ENCODE measurements around the gene XRCC3. TPM values are rescaled to one million over a fixed set of nuclear protein-coding genes. Genes with fewer than 3 reads are reported as not detected.

The XRCC3 gene
- total RNA-seq, 1 donor from 2014 or later: 30.2 TPM

GRCh38 chr14:103735815-103736545 lies 20.7 kb upstream of the XRCC3 start:
- Mint-ChIP-seq H3K27ac (no peak overlapping the region), H3K27me3 (no peaks in the 10 kb centered on the region), H3K36me3 (ENCODE audit: insufficient read depth) (peaks cover 17% of the 10 kb centered on the region), H3K9me3 (ENCODE audit: low read depth) (no peaks in the 10 kb centered on the region), H3K4me1 (ENCODE audit: low read depth) (no peaks in the 10 kb centered on the region), H3K4me3 (ENCODE audit: low read depth) (no peak overlapping the region)
- DNase-seq (ENCODE audit: low spot score, unreplicated experiment): no peak
- no peak for TF ChIP-seq CTCF (IDR thresholded peaks at IDR 0.05; ENCODE audit: unreplicated experiment)

- Mint-ChIP-seq H3K9me3 (ENCODE audit: low read depth) (no peaks in the 10 kb centered on the region), H3K4me1 (ENCODE audit: low read depth) (no peaks in the 10 kb centered on the region), H3K36me3 (ENCODE audit: insufficient read depth) (peaks cover 17% of the 10 kb centered on the region), H3K27me3 (no peaks in the 10 kb centered on the region), H3K4me3 (ENCODE audit: low read depth) (no peak overlapping the region), H3K27ac (no peak overlapping the region)
- no peak for TF ChIP-seq CTCF (IDR thresholded peaks at IDR 0.05; ENCODE audit: unreplicated experiment)
- DNase-seq (ENCODE audit: low spot score, unreplicated experiment): no peak
Observed at GRCh38 chr14:103735439-103735814, 20.2 kb upstream of the XRCC3 start.

- no peak for TF ChIP-seq CTCF (IDR thresholded peaks at IDR 0.05; ENCODE audit: unreplicated experiment)
- Mint-ChIP-seq H3K27me3 (no peaks in the 10 kb centered on the region), H3K27ac (no peak overlapping the region), H3K4me1 (ENCODE audit: low read depth) (no peaks in the 10 kb centered on the region), H3K4me3 (ENCODE audit: low read depth) (no peak overlapping the region), H3K36me3 (ENCODE audit: insufficient read depth) (peaks cover 16% of the 10 kb centered on the region), H3K9me3 (ENCODE audit: low read depth) (no peaks in the 10 kb centered on the region)
- no peak for DNase-seq (ENCODE audit: low spot score, unreplicated experiment)
Observed at GRCh38 chr14:103735022-103735421, 19.8 kb upstream of the XRCC3 start.

GRCh38 chr14:103734081-103734888 lies 19.0 kb upstream of the XRCC3 start:
- H3K9me3 Mint-ChIP-seq (ENCODE audit: low read depth): no peaks in the 10 kb centered on the region
- H3K4me1 Mint-ChIP-seq (ENCODE audit: low read depth): peaks cover 4% of the 10 kb centered on the region
- no peak overlapping the region for H3K4me3 Mint-ChIP-seq (ENCODE audit: low read depth)
- H3K27me3 Mint-ChIP-seq: no peaks in the 10 kb centered on the region
- H3K27ac Mint-ChIP-seq: peak overlapping the region; percentile 62
- H3K36me3 Mint-ChIP-seq (ENCODE audit: insufficient read depth): peaks cover 17% of the 10 kb centered on the region
- TF ChIP-seq CTCF (IDR thresholded peaks at IDR 0.05; ENCODE audit: unreplicated experiment): no peak
- no peak for DNase-seq (ENCODE audit: low spot score, unreplicated experiment)

GRCh38 chr14:103733651-103734050 lies 18.4 kb upstream of the XRCC3 start:
- Mint-ChIP-seq H3K4me3 (ENCODE audit: low read depth) (no peak overlapping the region), H3K9me3 (ENCODE audit: low read depth) (no peaks in the 10 kb centered on the region), H3K27me3 (no peaks in the 10 kb centered on the region), H3K36me3 (ENCODE audit: insufficient read depth) (peaks cover 21% of the 10 kb centered on the region), H3K4me1 (ENCODE audit: low read depth) (peaks cover 10% of the 10 kb centered on the region), H3K27ac (no peak overlapping the region)
- no peak for TF ChIP-seq CTCF (IDR thresholded peaks at IDR 0.05; ENCODE audit: unreplicated experiment)
- DNase-seq (ENCODE audit: low spot score, unreplicated experiment): no peak

Data from progenitor cell of endocrine pancreas (in vitro differentiated cells).